GM10266 (cell line): Measurements from ENCODE around the gene MAP3K7.
A peak's percentile ranks its signal among the peaks of the same experiment; 100 is the strongest.

Source experiments
- DNase-seq: peaks from one replicate; pipeline ENCODE4 v3.0.0; 2012; ENCODE audit errors: extremely low spot score
- CTCF ChIP-seq: IDR thresholded peaks from 2 replicates; pipeline ENCODE4 v1.5.1; 2012; ENCODE audit warnings: mild to moderate bottlenecking, low read depth; ENCODE audit not compliant: control insufficient read depth, insufficient read depth; ENCODE audit errors: missing control alignments

The MAP3K7 gene

GRCh38 chr6:90586836-90587638 is at the start of gene MAP3K7:
MAP3K7 (minus strand) TSS chr6:90587072; CDS start chr6:90586883, 189 bp downstream.
- no peak for TF ChIP-seq CTCF
- DNase-seq, result peak; percentile 80

- no peak for DNase-seq
- no peak for TF ChIP-seq CTCF
These were observed 44.2 kb upstream of the MAP3K7 start for GRCh38 chr6:90631046-90631445.

- no peak for DNase-seq
- TF ChIP-seq CTCF, result no peak
These were observed 34.7 kb upstream of the MAP3K7 start for GRCh38 chr6:90621581-90621980.

- DNase-seq, result no peak
- TF ChIP-seq CTCF, result no peak
These were observed 32.3 kb upstream of the MAP3K7 start for GRCh38 chr6:90619221-90619620.

- no peak for TF ChIP-seq CTCF
- DNase-seq, result no peak
These were observed 25.4 kb upstream of the MAP3K7 start for GRCh38 chr6:90612313-90612680.

GRCh38 chr6:90611543-90612312 is 24.9 kb upstream of the MAP3K7 start:
- no peak for DNase-seq
- TF ChIP-seq CTCF, result no peak
